IPS-18c (cell line): ENCODE data around the gene AKAP6.

ENCODE experiments used
- H3K4me3 ChIP-seq: 2 replicates; pipeline ENCODE4 v1.7.0; 2013; ENCODE audit warnings: low read depth, mild to moderate bottlenecking, low read length, moderate library complexity; ENCODE audit not compliant: insufficient read depth
- H3K9me3 ChIP-seq: one replicate; pipeline ENCODE4 v1.6.1; 2013; ENCODE audit warnings: mild to moderate bottlenecking, low read length, moderate library complexity; ENCODE audit not compliant: control insufficient read depth, insufficient read depth

AKAP6 gene

GRCh38 chr14:32514681-32515080 lies 185.6 kb downstream of the AKAP6 start:
- H3K9me3 ChIP-seq: no peaks in the 10 kb centered on the region
- H3K4me3 ChIP-seq: no peak overlapping the region

- no peaks in the 10 kb centered on the region for H3K9me3 ChIP-seq
- no peak overlapping the region for H3K4me3 ChIP-seq
Measured at GRCh38 chr14:32524609-32525375, 195.7 kb downstream of the AKAP6 start.

- Histone ChIP-seq H3K9me3 (no peaks in the 10 kb centered on the region), H3K4me3 (no peak overlapping the region)
Measured at GRCh38 chr14:32525591-32525990, 196.5 kb downstream of the AKAP6 start.

- H3K4me3 ChIP-seq: no peak overlapping the region
- H3K9me3 ChIP-seq: no peaks in the 10 kb centered on the region
Measured at GRCh38 chr14:32530800-32531199, 201.7 kb downstream of the AKAP6 start.

GRCh38 chr14:32531942-32532515 lies 202.9 kb downstream of the AKAP6 start:
- Histone ChIP-seq H3K4me3 (no peak overlapping the region), H3K9me3 (no peaks in the 10 kb centered on the region)

GRCh38 chr14:32534145-32534544 lies 205.0 kb downstream of the AKAP6 start:
- H3K9me3 ChIP-seq: no peaks in the 10 kb centered on the region
- no peak overlapping the region for H3K4me3 ChIP-seq

- Histone ChIP-seq H3K9me3 (no peaks in the 10 kb centered on the region), H3K4me3 (no peak overlapping the region)
Measured at GRCh38 chr14:32536175-32536574, 207.1 kb downstream of the AKAP6 start.

- Histone ChIP-seq H3K9me3 (no peaks in the 10 kb centered on the region), H3K4me3 (no peak overlapping the region)
Measured at GRCh38 chr14:32537166-32537565, 208.1 kb downstream of the AKAP6 start.

- Histone ChIP-seq H3K4me3 (no peak overlapping the region), H3K9me3 (no peaks in the 10 kb centered on the region)
Measured at GRCh38 chr14:32542507-32542906, 213.4 kb downstream of the AKAP6 start.

- Histone ChIP-seq H3K9me3 (no peaks in the 10 kb centered on the region), H3K4me3 (no peak overlapping the region)
Measured at GRCh38 chr14:32545095-32545494, 216.0 kb downstream of the AKAP6 start.

GRCh38 chr14:32545506-32546210 lies 216.6 kb downstream of the AKAP6 start:
- no peaks in the 10 kb centered on the region for H3K9me3 ChIP-seq
- no peak overlapping the region for H3K4me3 ChIP-seq

GRCh38 chr14:32546246-32546645 lies 217.1 kb downstream of the AKAP6 start:
- no peak overlapping the region for H3K4me3 ChIP-seq
- H3K9me3 ChIP-seq: no peaks in the 10 kb centered on the region

GRCh38 chr14:32552766-32553165 lies 223.7 kb downstream of the AKAP6 start:
- H3K4me3 ChIP-seq: no peak overlapping the region
- peaks cover 2% of the 10 kb centered on the region for H3K9me3 ChIP-seq

GRCh38 chr14:32559048-32559447 lies 229.9 kb downstream of the AKAP6 start:
- Histone ChIP-seq H3K4me3 (no peak overlapping the region), H3K9me3 (peaks cover 2% of the 10 kb centered on the region)

GRCh38 chr14:32559590-32559989 lies 230.5 kb downstream of the AKAP6 start:
- H3K4me3 ChIP-seq: no peak overlapping the region
- peaks cover 2% of the 10 kb centered on the region for H3K9me3 ChIP-seq

- H3K4me3 ChIP-seq: no peak overlapping the region
- peaks cover 2% of the 10 kb centered on the region for H3K9me3 ChIP-seq
Measured at GRCh38 chr14:32560209-32560857, 231.2 kb downstream of the AKAP6 start.

GRCh38 chr14:32561520-32561919 lies 232.4 kb downstream of the AKAP6 start:
- Histone ChIP-seq H3K4me3 (no peak overlapping the region), H3K9me3 (peaks cover 2% of the 10 kb centered on the region)

GRCh38 chr14:32564596-32564995 lies 235.5 kb downstream of the AKAP6 start:
- Histone ChIP-seq H3K9me3 (no peaks in the 10 kb centered on the region), H3K4me3 (no peak overlapping the region)
